ENCODE data around the gene PLVAP.

The PLVAP gene

DNA sequence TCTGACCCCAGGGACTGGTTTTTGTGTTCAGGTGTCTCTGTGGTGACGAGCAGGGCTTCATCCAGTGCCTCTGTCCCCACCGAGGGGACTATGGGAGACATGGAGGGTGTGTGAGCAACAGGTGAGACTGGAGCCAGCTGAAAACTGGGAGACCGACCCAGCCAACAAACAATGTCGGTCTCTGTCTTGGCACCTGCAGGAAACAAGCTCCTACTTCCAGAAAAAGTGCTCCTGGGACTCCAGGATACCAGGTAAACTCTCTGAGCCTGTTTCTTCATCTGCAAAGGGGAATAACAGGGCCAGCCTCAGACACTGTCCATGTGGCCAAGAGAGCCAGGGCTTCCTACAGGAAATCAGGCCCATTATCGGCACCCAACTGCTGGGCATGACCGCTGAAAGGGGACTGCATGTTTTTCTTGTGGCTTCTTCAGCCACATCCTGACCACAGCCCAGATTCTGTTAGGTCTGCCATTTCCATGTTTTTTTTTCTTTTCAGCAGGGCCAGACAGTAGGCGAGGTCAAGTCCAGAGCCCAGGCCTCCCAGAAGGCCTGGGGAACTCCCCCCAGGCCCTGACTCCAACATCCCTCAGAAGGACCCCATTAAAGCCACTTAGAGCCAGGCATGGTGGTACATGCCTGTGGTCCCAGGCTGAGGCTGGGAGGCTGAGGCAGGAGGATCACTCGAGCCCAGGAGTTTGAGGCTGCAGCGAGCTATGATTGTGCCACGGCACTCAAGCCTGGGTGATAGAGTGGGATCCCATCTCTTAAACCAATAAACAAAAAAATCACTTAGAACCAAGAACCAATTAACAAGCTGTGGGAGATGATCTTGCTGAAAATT is 29.1 kb upstream of the PLVAP start:
- H3K27me3 Mint-ChIP-seq = no peaks in the 10 kb centered on the region
- peaks cover 24% of the 10 kb centered on the region for H3K36me3 Mint-ChIP-seq
- peak overlapping the region; percentile 90 for H3K27ac Mint-ChIP-seq
- no peaks in the 10 kb centered on the region for H3K9me3 Mint-ChIP-seq
- H3K4me3 Mint-ChIP-seq = peak overlapping the region; percentile 84
- peaks cover 41% of the 10 kb centered on the region for H3K4me1 Mint-ChIP-seq
- ATAC-seq = peak; percentile 44

DNA sequence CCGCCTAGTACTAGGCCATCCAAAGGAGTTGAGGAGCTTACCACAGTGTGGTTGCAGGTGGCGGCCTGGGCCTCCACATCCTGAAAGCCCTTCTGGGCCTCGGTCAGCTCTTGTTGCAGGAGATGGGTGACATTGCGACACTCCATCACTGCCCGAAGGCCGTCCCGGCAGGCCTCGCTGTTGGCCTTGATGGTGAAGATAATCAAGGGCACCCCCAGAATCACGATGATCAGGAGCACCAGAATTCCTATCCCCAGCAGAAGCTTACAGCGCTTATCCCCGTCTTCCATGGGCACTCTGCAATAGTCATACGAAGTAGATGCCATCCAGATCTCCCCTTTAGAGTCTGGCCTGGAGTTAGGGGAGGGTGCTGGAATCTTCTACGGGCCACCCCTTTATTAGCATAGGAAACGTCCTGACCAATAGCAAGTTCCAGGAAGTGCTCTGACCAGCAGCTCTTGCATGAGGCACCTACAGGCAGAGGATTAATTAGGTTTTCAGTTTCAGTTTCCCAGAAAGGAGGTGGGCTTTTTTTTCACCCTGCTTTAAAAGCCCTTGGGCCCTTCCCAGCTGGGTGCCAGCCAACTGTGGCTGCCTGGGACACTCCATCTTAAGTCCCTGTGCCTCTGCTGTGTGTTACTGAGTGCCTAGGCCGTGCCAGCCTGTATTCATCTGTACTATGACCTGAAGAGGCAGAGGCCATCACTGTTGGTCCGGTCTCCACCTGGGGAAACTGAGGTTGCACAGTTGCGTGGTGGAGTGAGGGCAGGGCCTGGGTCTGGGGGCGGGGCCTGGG is 28.3 kb upstream of the PLVAP start, which contains the start of gene BST2:
Gene BST2, minus strand, starts transcription at position 381 of the 796 bp plus-strand sequence. Its CDS starts 55 bp downstream, at position 326.
- Mint-ChIP-seq H3K27me3 (no peaks in the 10 kb centered on the region), H3K27ac (peak within 1 kb of the TSS; percentile 90), H3K4me1 (peaks cover 41% of the 10 kb centered on the region), H3K9me3 (no peaks in the 10 kb centered on the region), H3K4me3 (peak within 1 kb of the TSS; percentile 84), H3K36me3 (peaks cover 26% of the 10 kb centered on the region)
- peak; percentile 94 for ATAC-seq

DNA sequence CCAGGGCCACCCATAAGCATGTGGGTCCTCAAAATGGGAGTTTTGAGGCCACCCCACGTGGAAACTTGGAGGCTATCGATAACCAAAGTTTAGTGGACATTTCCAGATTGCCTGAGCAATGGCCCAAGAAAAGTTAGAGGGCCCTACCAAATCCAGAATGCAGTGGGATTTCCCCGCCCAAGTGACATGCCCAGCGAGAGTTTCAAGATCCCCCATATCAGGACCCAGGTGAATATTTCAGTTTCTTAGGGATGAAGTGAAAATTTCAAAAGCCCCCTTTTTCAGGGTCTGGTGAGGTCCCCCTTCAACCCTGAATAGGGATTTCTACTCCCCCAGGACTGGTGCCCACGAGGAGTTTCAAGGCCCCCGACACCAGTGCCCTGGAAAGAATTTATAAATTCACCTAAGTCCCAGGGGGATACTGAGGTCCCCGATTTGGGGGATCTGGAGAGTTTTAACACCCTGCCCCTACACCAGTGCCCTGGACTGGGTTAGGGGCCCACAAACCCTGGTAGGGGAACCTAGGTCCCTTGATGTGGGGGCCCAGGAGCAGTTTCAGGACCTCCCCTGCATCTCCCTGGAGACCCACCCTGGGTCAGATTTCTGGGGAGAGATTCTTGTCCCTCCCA is 27.6 kb upstream of the PLVAP start:
- Mint-ChIP-seq H3K4me1 (peaks cover 41% of the 10 kb centered on the region), H3K36me3 (peaks cover 26% of the 10 kb centered on the region), H3K4me3 (peak overlapping the region; percentile 84), H3K9me3 (no peaks in the 10 kb centered on the region), H3K27me3 (no peaks in the 10 kb centered on the region), H3K27ac (peak overlapping the region; percentile 90)
- ATAC-seq = no peak

DNA sequence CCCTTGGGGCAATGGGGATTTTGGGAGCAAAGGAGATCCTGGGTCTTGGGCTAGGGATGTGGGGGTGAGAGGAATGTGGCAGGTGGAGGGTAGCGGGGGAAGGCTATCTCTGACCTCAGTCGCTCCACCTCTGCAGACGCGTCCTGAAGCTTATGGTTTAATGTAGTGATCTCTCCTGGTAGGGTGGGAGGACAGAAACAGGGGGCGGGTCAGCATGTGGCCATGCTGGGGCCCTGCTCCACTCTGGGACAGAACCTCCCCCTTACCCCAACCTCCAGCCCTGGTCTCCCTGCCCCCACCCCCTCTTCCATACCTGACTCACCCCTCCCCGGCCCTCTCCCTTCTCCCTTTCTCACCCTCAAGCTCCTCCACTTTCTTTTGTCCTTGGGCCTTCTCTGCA is 26.9 kb upstream of the PLVAP start:
- peaks cover 41% of the 10 kb centered on the region for H3K4me1 Mint-ChIP-seq
- H3K36me3 Mint-ChIP-seq = peaks cover 27% of the 10 kb centered on the region
- peak overlapping the region; percentile 84 for H3K4me3 Mint-ChIP-seq
- peak overlapping the region; percentile 90 for H3K27ac Mint-ChIP-seq
- no peaks in the 10 kb centered on the region for H3K9me3 Mint-ChIP-seq
- H3K27me3 Mint-ChIP-seq = no peaks in the 10 kb centered on the region
- ATAC-seq = no peak

DNA sequence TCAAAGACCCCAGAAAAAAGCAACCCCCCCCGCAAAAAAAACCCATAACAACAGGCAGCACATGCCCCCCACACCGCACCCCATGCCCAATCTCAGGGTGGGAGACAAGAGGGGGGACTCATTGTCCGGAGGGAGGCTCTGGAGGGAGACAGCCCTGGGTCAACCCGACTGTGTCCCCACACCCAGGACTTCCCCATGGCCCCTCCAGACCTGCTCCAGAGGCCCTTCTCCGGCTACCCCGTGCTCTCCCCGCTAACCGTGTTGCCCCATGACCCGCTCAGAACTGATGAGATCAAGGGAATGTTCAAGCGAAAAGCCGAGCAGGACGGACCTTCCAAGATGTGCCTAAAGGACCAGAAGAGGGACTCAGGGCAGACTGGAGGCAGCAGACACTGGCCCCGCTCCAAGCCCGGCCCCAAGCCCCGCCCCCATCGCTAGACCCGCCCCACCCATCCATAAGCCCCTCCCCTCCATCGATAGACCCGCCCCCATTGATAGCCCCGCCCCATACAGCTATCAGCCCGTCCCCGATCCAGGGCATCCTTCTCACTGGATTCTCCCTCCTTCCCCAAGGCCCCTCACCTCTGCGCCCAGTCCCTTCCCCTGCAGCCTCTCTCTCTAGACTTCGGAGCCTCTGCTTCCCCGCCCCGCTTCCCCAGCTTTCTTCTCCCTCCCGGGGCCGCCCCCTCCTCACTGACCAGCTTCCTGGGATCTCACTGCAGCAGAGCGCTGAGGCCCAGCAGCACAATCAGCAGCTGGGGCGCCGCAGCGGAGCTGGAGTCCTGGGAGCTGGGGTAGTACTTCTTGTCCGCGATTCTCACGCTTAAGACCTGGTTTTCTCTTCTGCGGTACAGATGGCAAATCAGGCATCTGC is 26.1 kb upstream of the PLVAP start:
- ATAC-seq = no peak
- Mint-ChIP-seq H3K4me3 (peak overlapping the region; percentile 84), H3K27ac (peak overlapping the region; percentile 90), H3K4me1 (peaks cover 41% of the 10 kb centered on the region), H3K9me3 (no peaks in the 10 kb centered on the region), H3K27me3 (no peaks in the 10 kb centered on the region), H3K36me3 (peaks cover 31% of the 10 kb centered on the region)

DNA sequence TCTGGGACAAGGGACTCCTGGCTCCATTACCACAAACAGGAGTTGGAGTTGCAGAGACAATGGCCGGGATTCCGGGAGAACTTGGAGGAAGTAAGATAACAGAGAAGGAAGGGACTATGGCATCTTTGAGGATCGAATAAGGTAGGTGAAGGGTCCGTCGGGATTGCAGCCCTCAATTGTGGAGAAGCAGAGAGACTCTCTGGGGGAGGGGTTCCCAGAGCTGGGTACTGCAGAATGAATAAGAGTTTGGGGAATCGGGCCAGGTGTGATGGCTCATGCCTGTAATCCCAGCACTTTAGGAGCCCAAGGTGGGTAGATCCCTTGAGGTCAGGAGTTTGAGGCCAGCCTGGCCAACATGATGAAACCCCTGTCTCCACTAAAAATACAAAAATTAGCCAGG is 24.5 kb upstream of the PLVAP start:
- H3K36me3 Mint-ChIP-seq = peaks cover 40% of the 10 kb centered on the region
- no peak overlapping the region for H3K27ac Mint-ChIP-seq
- H3K4me1 Mint-ChIP-seq = peaks cover 27% of the 10 kb centered on the region
- H3K27me3 Mint-ChIP-seq = no peaks in the 10 kb centered on the region
- H3K9me3 Mint-ChIP-seq = no peaks in the 10 kb centered on the region
- ATAC-seq = no peak
- no peak overlapping the region for H3K4me3 Mint-ChIP-seq

DNA sequence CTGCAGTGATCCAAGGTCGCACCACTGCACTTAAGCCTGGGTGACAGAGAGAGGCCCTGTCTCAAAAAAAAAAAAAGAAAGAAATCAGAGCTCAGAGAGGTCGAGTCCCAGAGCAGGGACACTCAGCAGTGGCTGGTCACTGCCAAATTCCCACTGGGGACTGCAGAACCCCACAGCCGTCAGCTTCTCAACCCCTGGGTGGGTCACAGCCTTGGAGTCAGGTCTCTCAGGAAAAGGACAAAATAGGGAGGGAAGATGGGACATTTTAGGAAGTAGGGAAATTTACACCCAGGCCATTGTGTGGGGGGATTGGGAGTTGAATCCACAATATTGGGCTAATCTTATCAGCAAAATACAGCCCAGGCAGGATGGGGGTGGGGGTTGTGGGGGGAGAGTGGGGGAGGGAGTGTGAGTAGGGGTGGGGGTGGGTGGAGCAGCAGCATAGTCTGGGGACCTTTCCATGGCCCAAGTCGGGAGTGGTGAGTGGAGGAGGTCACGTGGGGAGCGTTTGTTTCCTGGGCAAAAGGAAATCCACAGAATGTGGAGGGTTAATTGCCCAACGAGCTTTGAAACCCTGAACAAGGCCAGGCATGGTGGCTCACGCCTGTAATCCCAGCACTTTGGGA is 21.9 kb upstream of the PLVAP start:
- Mint-ChIP-seq H3K27me3 (no peaks in the 10 kb centered on the region), H3K27ac (peak overlapping the region; percentile 66), H3K9me3 (no peaks in the 10 kb centered on the region), H3K4me1 (peaks cover 19% of the 10 kb centered on the region), H3K4me3 (no peak overlapping the region), H3K36me3 (peaks cover 41% of the 10 kb centered on the region)
- no peak for ATAC-seq

DNA sequence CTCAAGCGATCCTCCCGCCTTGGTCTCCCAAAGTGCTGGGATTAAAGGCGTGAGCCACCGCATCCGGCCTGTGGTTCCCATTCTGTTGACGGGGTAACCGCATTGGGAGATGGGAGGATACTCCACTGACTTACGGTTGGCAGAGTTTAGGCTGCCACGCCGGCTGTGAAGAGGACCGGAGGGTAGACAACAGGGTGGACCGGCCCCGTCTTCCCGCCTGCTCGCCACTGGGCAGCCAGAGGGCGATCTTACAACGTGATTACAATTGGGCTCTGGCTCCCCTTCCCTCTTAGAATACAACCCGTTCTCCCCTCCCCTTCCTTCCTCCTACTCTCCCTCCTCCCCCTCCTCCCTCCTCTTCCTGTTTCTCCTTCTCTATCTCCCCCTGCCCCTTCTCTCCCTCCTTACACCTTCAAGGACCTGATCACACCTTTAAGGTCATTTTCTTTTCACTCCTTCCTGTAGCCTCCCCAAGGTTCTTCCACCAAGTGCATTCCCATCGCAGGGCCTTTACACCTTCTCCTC is 17.8 kb upstream of the PLVAP start:
- peaks cover 25% of the 10 kb centered on the region for H3K4me1 Mint-ChIP-seq
- no peak overlapping the region for H3K4me3 Mint-ChIP-seq
- no peak for ATAC-seq
- no peaks in the 10 kb centered on the region for H3K9me3 Mint-ChIP-seq
- peaks cover 20% of the 10 kb centered on the region for H3K27me3 Mint-ChIP-seq
- peak overlapping the region; percentile 18 for H3K27ac Mint-ChIP-seq
- H3K36me3 Mint-ChIP-seq = peaks cover 20% of the 10 kb centered on the region

DNA sequence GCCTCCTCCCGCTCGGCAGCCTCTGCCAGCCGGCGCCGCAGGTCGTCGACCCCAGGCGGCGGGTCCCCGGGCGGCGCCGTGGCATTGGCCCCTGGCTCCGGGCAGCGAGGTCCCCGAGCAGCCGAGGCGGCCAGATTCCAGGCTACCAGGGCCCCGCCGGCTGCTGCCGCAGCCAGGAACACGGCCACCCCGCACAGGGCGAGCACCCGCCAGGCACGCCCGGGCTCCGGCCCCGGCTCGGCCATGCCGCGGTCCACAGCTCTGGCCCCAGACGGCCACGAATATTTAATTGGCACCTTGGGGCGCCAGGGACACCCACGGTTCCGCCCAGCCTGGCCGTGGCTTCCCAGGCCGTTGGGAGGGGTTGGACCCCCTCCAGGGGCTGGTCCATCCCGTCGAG is 16.8 kb upstream of the PLVAP start, which contains the start of gene CCDC194:
Gene CCDC194, minus strand, starts transcription at position 283 of the 400 bp plus-strand sequence. Its CDS starts 38 bp downstream, at position 245.
- H3K4me1 Mint-ChIP-seq = peaks cover 25% of the 10 kb centered on the region
- H3K36me3 Mint-ChIP-seq = peaks cover 18% of the 10 kb centered on the region
- no peak for ATAC-seq
- H3K27ac Mint-ChIP-seq = peak within 1 kb of the TSS; percentile 18
- no peak within 1 kb of the TSS for H3K4me3 Mint-ChIP-seq
- peaks cover 3% of the 10 kb centered on the region for H3K9me3 Mint-ChIP-seq
- H3K27me3 Mint-ChIP-seq = peaks cover 20% of the 10 kb centered on the region

DNA sequence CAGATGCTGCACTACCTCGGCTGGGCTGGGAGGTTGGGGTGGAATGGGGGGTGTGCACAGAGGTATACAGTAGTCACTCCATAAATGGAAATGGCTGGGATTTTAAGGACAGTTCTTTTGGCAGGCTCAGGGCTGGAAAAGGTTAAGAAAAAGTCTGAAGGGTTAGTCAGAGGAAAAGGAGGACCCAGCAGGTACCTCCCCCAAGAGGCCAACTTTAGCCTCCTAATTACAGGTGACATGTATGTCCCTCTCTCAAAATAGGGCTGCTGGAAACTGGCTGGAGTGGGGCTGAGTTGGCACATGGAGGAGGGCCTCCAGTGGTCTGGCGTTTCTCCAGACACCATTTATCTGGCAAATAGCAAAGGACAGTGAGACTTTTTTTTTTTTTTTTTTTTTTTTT is 15.9 kb upstream of the PLVAP start:
- peaks cover 20% of the 10 kb centered on the region for H3K27me3 Mint-ChIP-seq
- H3K4me1 Mint-ChIP-seq = peaks cover 25% of the 10 kb centered on the region
- ATAC-seq = no peak
- H3K36me3 Mint-ChIP-seq = peaks cover 15% of the 10 kb centered on the region
- H3K4me3 Mint-ChIP-seq = no peak overlapping the region
- H3K9me3 Mint-ChIP-seq = peaks cover 3% of the 10 kb centered on the region
- H3K27ac Mint-ChIP-seq = no peak overlapping the region

DNA sequence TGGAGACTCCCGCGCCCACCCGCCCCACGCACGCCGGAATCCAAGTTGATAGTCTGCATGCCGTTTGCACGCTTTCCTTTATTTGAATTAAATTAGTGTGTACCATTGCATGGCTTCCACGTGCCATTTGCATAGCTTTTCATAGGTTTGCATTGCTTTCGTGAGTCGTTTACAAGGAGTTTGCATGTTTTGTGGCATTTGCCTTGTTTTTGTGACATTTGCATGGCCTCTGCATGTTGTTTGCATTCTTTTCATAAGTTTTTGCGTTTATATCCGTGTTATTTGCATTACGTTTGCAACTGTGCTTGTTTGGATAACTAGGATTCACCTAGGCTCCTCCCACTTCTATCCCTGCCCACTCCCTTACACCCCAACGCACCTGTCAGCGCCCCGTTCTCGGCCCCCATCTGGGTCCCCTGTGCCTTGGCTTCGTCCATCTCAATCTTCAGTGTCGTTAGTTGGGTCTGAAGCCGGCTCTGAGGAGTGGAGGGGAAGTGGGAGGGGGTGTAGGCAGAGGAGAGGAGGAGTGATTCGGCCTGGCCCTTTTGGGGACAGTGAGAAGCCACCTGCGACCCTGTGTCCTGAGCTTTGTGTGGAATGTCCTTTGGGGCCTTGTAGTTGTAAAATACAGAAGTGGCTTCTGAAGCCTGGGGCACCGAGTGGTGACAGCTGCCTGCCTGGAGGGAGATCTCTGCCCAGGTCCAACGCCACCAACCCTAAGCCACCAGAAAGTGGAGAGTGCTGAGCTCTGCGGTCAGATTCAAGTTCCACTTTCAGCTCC is 14.4 kb upstream of the PLVAP start:
- peaks cover 25% of the 10 kb centered on the region for H3K4me1 Mint-ChIP-seq
- H3K4me3 Mint-ChIP-seq = peak overlapping the region; percentile 53
- H3K9me3 Mint-ChIP-seq = peaks cover 3% of the 10 kb centered on the region
- no peak overlapping the region for H3K27ac Mint-ChIP-seq
- H3K27me3 Mint-ChIP-seq = peaks cover 20% of the 10 kb centered on the region
- H3K36me3 Mint-ChIP-seq = peaks cover 6% of the 10 kb centered on the region
- no peak for ATAC-seq

DNA sequence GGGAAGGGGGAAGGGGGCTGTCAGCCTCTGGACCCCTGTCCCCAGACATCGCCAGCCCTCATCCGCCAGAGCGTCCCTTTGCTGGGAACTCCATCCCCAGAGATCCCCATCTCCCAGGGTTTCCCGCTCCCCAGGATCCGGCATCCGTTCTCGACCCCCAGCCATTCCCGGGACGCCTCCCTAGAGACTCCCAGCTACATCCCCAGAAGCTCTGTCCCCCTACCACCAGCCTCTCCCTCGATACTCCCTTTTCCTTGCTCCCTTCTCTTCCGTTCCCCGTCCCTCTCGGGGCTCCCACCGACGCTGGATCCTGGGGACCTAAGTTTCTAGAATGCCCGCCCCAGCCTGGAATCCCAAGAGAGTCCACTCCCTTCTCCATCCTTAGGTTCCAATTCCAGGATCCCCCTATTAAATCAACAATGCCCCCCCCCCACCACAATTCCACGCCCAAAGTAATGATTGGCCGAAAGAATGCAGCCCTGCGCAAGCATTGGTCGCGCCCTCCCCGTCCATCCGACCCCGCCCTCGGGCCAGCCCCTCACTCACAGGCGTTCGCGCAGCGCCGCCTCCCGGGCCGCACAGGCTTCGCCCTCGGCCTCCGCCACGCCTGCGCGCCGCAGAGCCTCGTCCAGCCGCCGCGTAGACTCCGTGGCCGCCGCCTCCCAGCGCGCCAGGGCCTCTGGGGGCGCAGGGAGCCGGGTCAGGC is 13.7 kb upstream of the PLVAP start:
- Mint-ChIP-seq H3K4me1 (peaks cover 25% of the 10 kb centered on the region), H3K36me3 (peaks cover 6% of the 10 kb centered on the region), H3K4me3 (peak overlapping the region; percentile 87), H3K9me3 (peaks cover 3% of the 10 kb centered on the region), H3K27ac (peak overlapping the region; percentile 34), H3K27me3 (peaks cover 20% of the 10 kb centered on the region)
- peak; percentile 98 for ATAC-seq
